HepG2 (cell line): ENCODE measurements around the gene ECM1. TPM values are rescaled to one million over a fixed set of nuclear protein-coding genes. Genes with fewer than 3 reads are reported as not detected.
A peak's percentile ranks its signal among the peaks of the same experiment; 100 is the strongest.

Source experiments
- BATF2 ChIP-seq: sonication (generic); formaldehyde crosslinking; IDR thresholded peaks from 2 replicates; pipeline ENCODE4 v1.8.0; 2022; ENCODE audit warnings: mild to moderate bottlenecking, missing genetic modification reagents, moderate library complexity
- HMGXB4 ChIP-seq, 2 experiments: sonication (generic) in 1 of 2; formaldehyde crosslinking in 1 of 2; IDR thresholded peaks; 2 replicates each; pipeline versions ENCODE4 v1.4.0 to v1.6.1; 2018 to 2020; ENCODE audit warnings: missing genetic modification reagents in 2 of 2, borderline replicate concordance in 1 of 2, low read depth in 1 of 2, mild to moderate bottlenecking in 1 of 2, missing biosample characterization in 1 of 2
- MYNN ChIP-seq: sonication (generic); formaldehyde crosslinking; IDR thresholded peaks from 2 replicates; pipeline ENCODE4 v1.4.0; 2020; ENCODE audit warnings: mild to moderate bottlenecking, low read depth, missing genetic modification reagents
- RERE ChIP-seq: IDR thresholded peaks from 2 replicates; pipeline ENCODE4 v1.6.1; 2016; ENCODE audit warnings: low read depth, missing genetic modification reagents, missing compliant biosample characterization
- SNAPC2 ChIP-seq: sonication (generic); formaldehyde crosslinking; IDR thresholded peaks from 2 replicates; pipeline ENCODE4 v1.8.1; 2022; ENCODE audit warnings: mild to moderate bottlenecking, missing genetic modification reagents
- ZBTB8A ChIP-seq: sonication (generic); formaldehyde crosslinking; IDR thresholded peaks from 2 replicates; pipeline ENCODE4 v1.4.0; 2020; ENCODE audit warnings: mild to moderate bottlenecking, low read depth, missing genetic modification reagents, borderline replicate concordance
- ZNF292 ChIP-seq: sonication (generic); formaldehyde crosslinking; IDR thresholded peaks from 2 replicates; pipeline ENCODE4 v1.8.1; 2022; ENCODE audit warnings: mild to moderate bottlenecking, low read depth, missing genetic modification reagents, borderline replicate concordance
- ZNF329 ChIP-seq: sonication (generic); formaldehyde crosslinking; IDR thresholded peaks from 2 replicates; pipeline ENCODE4 v1.9.0; 2021; ENCODE audit warnings: low read depth, mild to moderate bottlenecking, missing genetic modification reagents
- ZNF484 ChIP-seq: sonication (generic); formaldehyde crosslinking; IDR thresholded peaks from 2 replicates; pipeline ENCODE4 v1.5.1; 2020; ENCODE audit warnings: mild to moderate bottlenecking, low read depth, missing genetic modification reagents, borderline replicate concordance
- polyA plus RNA-seq, 8 experiments: library from polyadenylated mRNA; depleted of rRNA in 3 of 8; stranded (reverse) in 7 of 8; unstranded in 1 of 8; fragments of >200 nt; fragmentation: Illumina TruSeq in 4 of 8; extraction: Trizol in 4 of 8; gene quantifications; 2 replicates each; pipeline versions ENCODE4 v1.2.1 to v1.2.3, GENCODE V29; 2011 to 2016; ENCODE audit warnings: low read depth in 4 of 8, missing spikeins in 1 of 8, mixed read lengths in 1 of 8; ENCODE audit not compliant: insufficient read depth in 1 of 8
- total RNA-seq, 5 experiments: library from RNA; depleted of rRNA; stranded (reverse); fragments of >200 nt; fragmentation: Illumina TruSeq; extraction: Trizol; gene quantifications; 2 replicates each; pipeline ENCODE4 v1.2.3, GENCODE V29; 2016; ENCODE audit warnings: low read depth in 1 of 5
- TF ChIP-seq, protein P1 (sequence below): sonication (generic); formaldehyde crosslinking; IDR thresholded peaks from 2 replicates; pipeline ENCODE4 v1.5.1; 2020; ENCODE audit warnings: missing genetic modification reagents, mild to moderate bottlenecking, borderline replicate concordance

Gene ECM1
- total and polyA plus RNA-seq, 2 of the 13 experiments (the other 11 are each of a cell fraction or from before 2014, with no cell fraction given) = 0.42 to 1.0 TPM

- TF ChIP-seq HMGXB4 (CRISPR knock-in tag; IDR thresholded peaks at IDR 0.05; ENCODE audit: borderline replicate concordance in 1 of 2, low read depth in 1 of 2) (no peak; a peak in 1 of 4 replicates), RERE (no peak), SNAPC2 (CRISPR knock-in tag) (no peak), ZBTB8A (CRISPR knock-in tag) (no peak), ZNF329 (CRISPR knock-in tag) (no peak), BATF2 (CRISPR knock-in tag) (no peak), MYNN (CRISPR knock-in tag) (no peak), ZNF484 (CRISPR knock-in tag) (no peak), ZNF292 (no peak)
- TF ChIP-seq, protein P1, sequence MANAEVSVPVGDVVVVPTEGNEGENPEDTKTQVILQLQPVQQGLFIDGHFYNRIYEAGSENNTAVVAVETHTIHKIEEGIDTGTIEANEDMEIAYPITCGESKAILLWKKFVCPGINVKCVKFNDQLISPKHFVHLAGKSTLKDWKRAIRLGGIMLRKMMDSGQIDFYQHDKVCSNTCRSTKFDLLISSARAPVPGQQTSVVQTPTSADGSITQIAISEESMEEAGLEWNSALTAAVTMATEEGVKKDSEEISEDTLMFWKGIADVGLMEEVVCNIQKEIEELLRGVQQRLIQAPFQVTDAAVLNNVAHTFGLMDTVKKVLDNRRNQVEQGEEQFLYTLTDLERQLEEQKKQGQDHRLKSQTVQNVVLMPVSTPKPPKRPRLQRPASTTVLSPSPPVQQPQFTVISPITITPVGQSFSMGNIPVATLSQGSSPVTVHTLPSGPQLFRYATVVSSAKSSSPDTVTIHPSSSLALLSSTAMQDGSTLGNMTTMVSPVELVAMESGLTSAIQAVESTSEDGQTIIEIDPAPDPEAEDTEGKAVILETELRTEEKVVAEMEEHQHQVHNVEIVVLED (CRISPR knock-in tag) = 0 out of 2 replicates have a peak, but pooled peaks have one; percentile 4
Observed at GRCh38 chr1:150562446-150563339, 54.8 kb downstream of the ECM1 start (continued).
